Astrocyte of the spinal cord (primary cell): ENCODE measurements around the gene PRKCH.

ENCODE experiments used
- DNase-seq: peaks from one replicate; pipeline ENCODE4 v3.0.0; 2011; ENCODE audit warnings: low read depth, low spot score
- H3K4me3 ChIP-seq: 2 replicates; pipeline ENCODE4 v1.5.1; 2011; ENCODE audit warnings: low read depth, mild to moderate bottlenecking, low read length, moderate library complexity
- in situ Hi-C: cut with HindIII; loops from 2 replicates; pipeline ENCODE4 v1.10.0; 2017; ENCODE audit warnings: low sequenced_read_pairs
- TF ChIP-seq, protein P1 (sequence below): IDR thresholded peaks from 2 replicates; pipeline ENCODE4 v1.5.1; 2012; ENCODE audit warnings: low read depth, mild to moderate bottlenecking, low read length, inconsistent platforms

The PRKCH gene

DNA sequence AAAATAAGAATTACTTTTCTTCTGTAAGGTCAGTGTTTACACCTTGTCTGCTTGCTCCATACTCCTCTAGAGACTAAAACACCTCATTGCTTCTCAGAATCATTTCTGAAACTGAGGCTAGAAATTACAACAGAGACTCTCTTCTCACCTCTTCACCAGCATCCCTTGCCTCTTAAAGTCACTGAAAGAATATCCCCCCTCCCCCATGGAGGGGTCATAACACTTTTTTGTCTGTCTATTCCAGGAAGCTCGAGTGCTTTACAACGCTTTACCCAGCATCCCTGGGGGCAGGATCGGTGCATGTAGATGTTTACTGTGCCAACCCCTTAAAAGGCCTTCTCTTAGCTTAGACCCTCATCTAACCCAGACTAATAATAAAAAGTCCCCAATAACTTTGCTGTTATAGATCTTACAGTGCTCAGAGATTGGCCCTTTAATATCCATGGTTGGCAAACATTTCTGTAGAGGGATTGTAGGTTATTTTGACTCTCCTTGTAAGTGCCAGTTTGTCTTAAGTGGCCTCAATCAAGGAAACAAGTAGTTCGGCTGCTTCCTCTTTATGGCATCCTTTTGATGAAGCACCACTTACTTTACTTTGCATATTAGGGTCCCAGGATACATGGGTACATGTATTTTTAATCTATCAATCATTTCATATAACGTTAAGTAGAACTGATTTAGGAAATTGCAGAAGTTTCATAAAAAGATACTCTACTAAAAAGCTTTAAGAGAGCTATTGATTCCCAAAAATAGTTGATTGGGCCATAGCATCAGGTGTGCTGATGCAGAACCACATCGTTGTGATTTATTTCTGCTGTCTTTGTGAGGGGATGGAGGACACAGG lies 29.3 kb downstream of the PRKCH start:
- TF ChIP-seq, protein P1, sequence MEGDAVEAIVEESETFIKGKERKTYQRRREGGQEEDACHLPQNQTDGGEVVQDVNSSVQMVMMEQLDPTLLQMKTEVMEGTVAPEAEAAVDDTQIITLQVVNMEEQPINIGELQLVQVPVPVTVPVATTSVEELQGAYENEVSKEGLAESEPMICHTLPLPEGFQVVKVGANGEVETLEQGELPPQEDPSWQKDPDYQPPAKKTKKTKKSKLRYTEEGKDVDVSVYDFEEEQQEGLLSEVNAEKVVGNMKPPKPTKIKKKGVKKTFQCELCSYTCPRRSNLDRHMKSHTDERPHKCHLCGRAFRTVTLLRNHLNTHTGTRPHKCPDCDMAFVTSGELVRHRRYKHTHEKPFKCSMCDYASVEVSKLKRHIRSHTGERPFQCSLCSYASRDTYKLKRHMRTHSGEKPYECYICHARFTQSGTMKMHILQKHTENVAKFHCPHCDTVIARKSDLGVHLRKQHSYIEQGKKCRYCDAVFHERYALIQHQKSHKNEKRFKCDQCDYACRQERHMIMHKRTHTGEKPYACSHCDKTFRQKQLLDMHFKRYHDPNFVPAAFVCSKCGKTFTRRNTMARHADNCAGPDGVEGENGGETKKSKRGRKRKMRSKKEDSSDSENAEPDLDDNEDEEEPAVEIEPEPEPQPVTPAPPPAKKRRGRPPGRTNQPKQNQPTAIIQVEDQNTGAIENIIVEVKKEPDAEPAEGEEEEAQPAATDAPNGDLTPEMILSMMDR = no peak
- no peak overlapping the region for H3K4me3 ChIP-seq
- in situ Hi-C loops = no loop called here
- no peak for DNase-seq

DNA sequence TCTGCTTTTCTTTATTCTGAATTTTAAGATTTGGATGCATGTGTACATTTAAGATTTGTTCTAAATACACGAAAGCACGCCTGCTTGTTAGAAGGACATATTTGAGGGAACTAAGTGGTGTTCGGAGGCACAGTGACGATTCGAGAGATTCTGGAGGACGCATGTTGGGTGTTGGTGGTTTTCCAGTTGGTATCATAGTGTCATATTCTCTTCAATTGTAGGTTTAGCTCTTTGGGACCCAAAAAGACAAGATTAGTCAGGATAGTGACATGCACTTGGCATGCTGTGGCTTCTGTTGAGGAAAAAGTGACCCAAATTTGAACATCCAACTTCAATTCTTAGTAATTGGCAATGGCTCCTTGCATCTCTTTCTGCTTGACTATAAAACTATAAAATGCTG lies 30.1 kb downstream of the PRKCH start:
- H3K4me3 ChIP-seq = no peak overlapping the region

DNA sequence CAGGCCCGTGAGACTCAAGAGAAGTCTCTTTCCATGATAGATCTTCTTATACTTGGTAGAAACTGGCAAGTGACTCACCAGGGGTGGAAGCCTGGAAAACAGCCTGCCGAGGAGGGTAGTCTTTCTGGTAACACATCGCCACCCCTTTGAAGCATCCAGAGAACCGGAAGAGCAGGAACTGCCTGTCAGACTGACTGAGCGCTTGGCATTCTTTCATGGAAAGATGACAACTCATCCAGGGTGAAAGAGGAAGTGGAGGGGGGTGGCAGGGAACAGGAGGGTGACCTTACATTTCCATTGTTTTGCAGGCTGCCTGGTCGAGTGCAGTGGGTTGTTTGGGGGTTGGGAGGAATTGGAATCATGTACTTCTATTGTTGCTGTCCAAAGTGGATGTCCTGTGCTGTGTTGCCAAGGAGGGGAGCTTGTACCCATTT lies 34.5 kb downstream of the PRKCH start:
- TF ChIP-seq, protein P1 = no peak
- in situ Hi-C loops = no loop called here
- DNase-seq = peak; percentile 50
- no peak overlapping the region for H3K4me3 ChIP-seq

More for the DNA sequence above, 30.1 kb downstream of the PRKCH start:
- TF ChIP-seq, protein P1 = no peak
- no peak for DNase-seq
- in situ Hi-C loops = no loop called here

DNA sequence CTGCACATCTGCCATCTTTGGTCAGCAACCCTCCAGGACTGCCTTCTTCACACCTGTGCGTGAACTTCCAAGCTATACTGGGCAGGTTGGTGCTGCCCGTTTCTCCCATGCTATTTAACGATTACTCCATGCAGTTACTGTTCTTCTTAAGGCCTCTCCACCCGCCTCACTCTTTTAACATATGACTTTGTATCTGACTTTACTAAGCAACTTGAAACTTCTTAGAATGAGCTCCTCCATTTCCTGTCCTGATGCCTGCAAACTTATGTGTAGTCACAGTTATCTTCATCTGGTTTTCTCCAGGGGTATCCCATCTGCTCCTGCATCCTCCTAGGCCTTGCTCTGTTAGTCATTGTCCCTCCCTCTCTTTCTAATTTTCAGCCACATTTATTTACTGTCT lies 35.7 kb downstream of the PRKCH start:
- TF ChIP-seq, protein P1 = no peak
- no peak for DNase-seq
- in situ Hi-C loops = no loop called here
- no peak overlapping the region for H3K4me3 ChIP-seq

DNA sequence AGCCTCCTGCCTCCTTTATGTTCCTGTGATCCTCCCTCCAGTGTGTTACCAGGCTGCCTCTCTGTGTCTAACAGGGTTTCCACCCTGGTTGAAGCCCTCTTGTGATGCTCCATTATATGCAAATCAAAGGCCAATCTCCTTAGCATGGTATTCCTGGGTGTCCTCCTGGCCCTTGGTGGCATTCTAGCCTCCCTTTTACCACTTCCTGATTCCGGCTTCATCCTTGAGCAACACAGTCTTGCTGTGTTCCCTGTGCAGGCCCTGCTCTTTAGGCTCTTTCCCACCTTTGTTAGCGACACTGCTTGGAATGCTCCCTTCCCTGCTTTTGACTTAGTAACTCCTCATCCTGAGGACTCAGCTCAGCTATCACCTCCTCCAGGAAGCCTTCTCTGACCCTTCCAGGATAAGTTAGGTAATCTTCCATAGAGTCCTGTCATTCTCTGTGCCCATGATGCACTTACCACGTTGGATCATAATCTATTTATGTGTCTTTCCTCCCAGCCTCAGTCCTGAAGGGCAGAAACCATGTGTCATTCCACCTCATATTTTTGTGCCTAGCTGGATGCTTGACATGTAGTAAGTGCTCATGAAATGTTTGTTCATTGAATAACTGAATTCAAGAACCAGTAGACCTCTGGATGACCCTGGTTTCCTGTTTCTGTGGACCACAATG lies 37.3 kb downstream of the PRKCH start:
- no peak for DNase-seq
- in situ Hi-C loops = no loop called here
- H3K4me3 ChIP-seq = no peak overlapping the region
- TF ChIP-seq, protein P1 = no peak

DNA sequence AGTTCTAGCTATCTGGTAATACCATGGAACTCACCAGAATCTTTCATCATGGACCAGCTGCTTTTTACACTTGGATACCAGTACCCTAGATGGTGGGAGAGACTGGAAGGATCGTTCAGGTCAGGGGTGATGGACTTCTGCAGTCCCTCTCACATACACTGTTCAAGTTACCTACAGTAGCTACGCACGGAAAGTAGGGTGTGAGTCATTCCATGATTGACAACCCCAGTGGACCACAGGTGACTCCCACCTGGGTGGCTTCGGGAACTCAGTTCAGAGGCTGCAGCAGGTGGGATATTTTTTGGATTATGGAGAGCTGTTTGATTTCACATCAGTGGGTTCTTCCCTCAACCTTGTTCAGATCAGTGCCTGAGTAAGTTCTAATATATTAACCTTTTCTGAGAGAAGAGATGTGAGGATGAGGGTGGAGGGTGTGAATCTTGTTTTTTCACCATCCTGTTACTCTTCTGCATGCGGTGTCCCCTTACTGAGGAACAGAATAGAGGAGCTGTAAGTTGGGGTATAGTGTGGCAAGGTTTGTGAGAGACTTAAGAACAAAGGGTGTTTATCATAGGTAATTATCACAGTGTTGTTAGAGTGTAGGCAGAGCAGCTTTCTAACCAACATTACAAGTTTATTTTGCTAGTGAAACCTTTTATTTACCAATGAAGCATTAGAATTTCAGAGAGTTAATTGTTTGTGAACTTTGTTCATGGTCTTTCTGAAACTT lies 39.6 kb downstream of the PRKCH start:
- no peak for DNase-seq
- TF ChIP-seq, protein P1 = no peak
- H3K4me3 ChIP-seq = no peak overlapping the region
- in situ Hi-C loops = no loop called here
